Body of pancreas (tissue), 4 donors: Measurements from ENCODE around the gene URB2.

Experiments used
- CTCF ChIP-seq, 7 experiments: fragments of 450-650 bp in 4 of 7; fragments of 200-600 bp in 3 of 7; sonication (generic) in 3 of 7; IDR thresholded peaks; one replicate each; pipeline ENCODE4 v1.5.1; 2016 to 2019; ENCODE audit warnings: antibody characterized with exemption in 7 of 7
- POLR2A ChIP-seq, 3 donors: fragments of 450-650 bp; IDR thresholded peaks; one replicate each; pipeline ENCODE4 v1.6.1; 2016; ENCODE audit warnings: antibody characterized with exemption in 3 of 3, mild to moderate bottlenecking in 2 of 3

DNA sequence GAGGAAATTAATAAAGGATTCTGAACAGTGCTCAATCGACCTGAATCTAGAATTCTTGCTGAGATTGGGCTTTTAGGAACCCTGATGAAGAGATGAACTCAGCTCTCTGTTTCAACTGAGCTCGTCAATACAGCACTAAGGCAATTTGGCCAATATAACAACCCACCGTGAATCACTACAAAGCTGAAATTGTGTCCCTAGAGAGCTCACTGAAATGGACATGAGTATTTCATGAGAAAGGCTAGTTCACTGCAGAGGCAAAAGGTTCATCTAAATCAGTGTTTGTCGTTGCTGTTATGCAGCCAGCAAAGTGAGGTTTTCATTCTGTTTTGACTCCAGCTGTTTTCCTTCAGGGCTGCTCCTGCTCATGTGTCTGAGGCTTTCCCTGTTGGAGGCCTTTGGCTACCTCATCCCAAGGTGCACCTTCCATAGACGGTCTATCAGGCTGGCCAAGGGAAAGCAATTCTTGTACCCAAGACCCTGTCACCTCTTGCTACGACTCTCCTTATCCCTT is 83.5 kb downstream of the URB2 start:
- TF ChIP-seq POLR2A (IDR thresholded peaks at IDR 0.05) (no peak), CTCF (IDR thresholded peaks at IDR 0.05) (no peak)
